Activated CD4-positive, alpha-beta memory T cell treated with anti-CD3 and anti-CD28 coated beads, Interleukin-2, amount 10 ng/mL, durations not matched to agents 7 days and 5 days (primary cell): ENCODE data around the gene NAXE. TPM values are rescaled to one million over a fixed set of nuclear protein-coding genes. Genes with fewer than 3 reads are reported as not detected.

Experiments used
- total RNA-seq, 2 experiments: library from RNA; stranded (reverse); gene quantifications; one replicate each; pipeline ENCODE4 v1.2.3, GENCODE V29; 2021

Gene NAXE
- total RNA-seq, 2 experiments from 2014 or later = 45.3 to 46.1 TPM

Other genes starting within 250 kb of the NAXE start
- gene RHBG, start 222.6 kb upstream of the NAXE start, total RNA-seq = not detected
- 10 to 100 TPM; 49.5 to 52.1 TPM for gene MEF2D, start 91.0 kb upstream of the NAXE start, total RNA-seq
- 10 to 100 TPM; 18.4 to 19.7 TPM for gene IQGAP3, start 19.2 kb upstream of the NAXE start, total RNA-seq
- gene TTC24, start 12.1 kb upstream of the NAXE start, total RNA-seq = under 1 TPM in 1 of 2 experiments, not detected in 1; 0.38 TPM
- gene GPATCH4, start 9.7 kb downstream of the NAXE start, total RNA-seq = 10 to 100 TPM; 19.0 to 20.6 TPM
- gene HAPLN2, start 27.6 kb downstream of the NAXE start, total RNA-seq = not detected
- gene BCAN, start 50.3 kb downstream of the NAXE start, total RNA-seq = not detected
- not detected for gene NES, start 85.6 kb downstream of the NAXE start, total RNA-seq
- 1 to 10 TPM in 1 of 2 experiments, under 1 TPM in 1; 0.58 to 1.2 TPM for gene CRABP2, start 113.8 kb downstream of the NAXE start, total RNA-seq
- 10 to 100 TPM; 40.3 to 44.3 TPM for gene METTL25B, start 136.7 kb downstream of the NAXE start, total RNA-seq
- gene ISG20L2, start 137.0 kb downstream of the NAXE start, total RNA-seq = 10 to 100 TPM; 42.0 to 43.3 TPM
- gene MRPL24, start 149.3 kb downstream of the NAXE start, total RNA-seq = 10 to 100 TPM; 40.3 to 43.8 TPM
- 100 to 1,000 TPM; 222 to 229 TPM for gene HDGF, start 159.9 kb downstream of the NAXE start, total RNA-seq
- gene PRCC, start 175.8 kb downstream of the NAXE start, total RNA-seq = 10 to 100 TPM; 61.6 to 74.1 TPM
- 100 to 1,000 TPM; 192 to 193 TPM for gene SH2D2A, start 225.1 kb downstream of the NAXE start, total RNA-seq